SU-DHL-6 (cell line): ENCODE results near the gene ACP2.

Experiments
- H2AFZ ChIP-seq: fragments of 200-600 bp; sonication (generic); 2 replicates; pipeline ENCODE4 v1.6.1; 2014; ENCODE audit warnings: low read depth, mild to moderate bottlenecking, moderate library complexity, mixed read lengths, antibody characterized with exemption, low read length; ENCODE audit not compliant: severe bottlenecking
- H3F3A ChIP-seq: fragments of 200-600 bp; shearing (Covaris generic); 2 replicates; pipeline ENCODE4 v1.6.0; 2016; ENCODE audit warnings: antibody characterized with exemption, mild to moderate bottlenecking; ENCODE audit not compliant: insufficient read depth
- H3K27ac ChIP-seq: fragments of 200-600 bp; sonication (generic); 2 replicates; pipeline ENCODE4 v1.5.1; 2016; ENCODE audit warnings: low read depth, mild to moderate bottlenecking, low read length, moderate library complexity, mixed read lengths
- H3K27me3 ChIP-seq: fragments of 200-600 bp; sonication (generic), shearing (Covaris generic); 2 replicates; pipeline ENCODE4 v1.6.0; 2014; ENCODE audit warnings: mild to moderate bottlenecking, low read length
- H3K36me3 ChIP-seq: fragments of 200-600 bp; sonication (generic); 2 replicates; pipeline ENCODE4 v1.6.1; 2014; ENCODE audit warnings: mild to moderate bottlenecking, low read length, mixed read lengths
- H3K4me2 ChIP-seq: fragments of 300-600, 200-600 bp; shearing (Covaris generic), sonication (generic); 2 replicates; pipeline ENCODE4 v1.6.0; 2014; ENCODE audit warnings: low read length, low read depth, mild to moderate bottlenecking; ENCODE audit not compliant: poor library complexity, severe bottlenecking
- H3K4me3 ChIP-seq: fragments of 200-600 bp; sonication (generic); 2 replicates; pipeline ENCODE4 v1.5.1; 2014; ENCODE audit warnings: antibody characterized with exemption, low read length, mild to moderate bottlenecking, mixed read lengths; ENCODE audit not compliant: insufficient read depth, poor library complexity, severe bottlenecking
- H3K79me2 ChIP-seq: fragments of 200-600 bp; sonication (generic); 2 replicates; pipeline ENCODE4 v1.6.1; 2014; ENCODE audit warnings: mild to moderate bottlenecking, low read length, moderate library complexity; ENCODE audit not compliant: insufficient read depth
- H3K9ac ChIP-seq: fragments of 200-600 bp; sonication (generic); 2 replicates; pipeline ENCODE4 v1.7.0; 2014; ENCODE audit warnings: mild to moderate bottlenecking, low read length
- H3K9me2 ChIP-seq: fragments of 200-600 bp; sonication (generic); replicated peaks from 2 replicates; pipeline ENCODE4 v1.6.1; 2014; ENCODE audit warnings: low read length; ENCODE audit not compliant: insufficient read depth
- H3K9me3 ChIP-seq: fragments of 200-600 bp; sonication (generic); 2 replicates; pipeline ENCODE4 v1.6.1; 2014; ENCODE audit warnings: low read length, mixed read lengths; ENCODE audit not compliant: insufficient read depth
- H4K20me1 ChIP-seq: fragments of 200-600 bp; sonication (generic); 2 replicates; pipeline ENCODE4 v1.6.1; 2014; ENCODE audit warnings: low read depth, mild to moderate bottlenecking, antibody characterized with exemption, low read length, moderate library complexity, mixed read lengths
- CTCF ChIP-seq: fragments of 200-600 bp; sonication (generic); IDR thresholded peaks from one replicate; pipeline ENCODE4 v1.5.1; 2017; ENCODE audit warnings: antibody characterized with exemption, mild to moderate bottlenecking, low read length, moderate library complexity; ENCODE audit not compliant: insufficient read depth, poor library complexity, severe bottlenecking
- EZH2phosphoT487 ChIP-seq: fragments of 200-600 bp; sonication (generic), shearing (Covaris generic); conservative IDR thresholded peaks from 2 replicates; pipeline ENCODE4 v1.6.1; 2018; ENCODE audit warnings: mild to moderate bottlenecking, antibody characterized with exemption, low read length, moderate library complexity, mixed read lengths

ACP2 gene

GRCh38 chr11:47276923-47277322 is 28.3 kb upstream of the ACP2 start:
- Histone ChIP-seq H2AFZ (no peak overlapping the region), H3K9me3 (no peaks in the 10 kb centered on the region), H3K27me3 (no peaks in the 10 kb centered on the region), H4K20me1 (peaks cover 4% of the 10 kb centered on the region; the same call in 1 of the 2 replicates), H3K4me3 (no peak overlapping the region), H3F3A (peaks cover 13% of the 10 kb centered on the region), H3K4me2 (no peak overlapping the region), H3K9ac (no peak overlapping the region), H3K9me2 (no peaks in the 10 kb centered on the region), H3K36me3 (peaks cover 16% of the 10 kb centered on the region; the same call in 1 of the 2 replicates), H3K27ac (no peak overlapping the region), H3K79me2 (peaks cover 29% of the 10 kb centered on the region)
- no peak for TF ChIP-seq CTCF
- no peak for TF ChIP-seq EZH2phosphoT487

- Histone ChIP-seq H3K79me2 (peaks cover 45% of the 10 kb centered on the region), H3K9me2 (no peaks in the 10 kb centered on the region)
Measured at GRCh38 chr11:47274495-47275235, 26.1 kb upstream of the ACP2 start.

GRCh38 chr11:47272706-47273105 is 24.1 kb upstream of the ACP2 start:
- Histone ChIP-seq H3K27ac (peak overlapping the region; percentile 39; the same call in 1 of the 2 replicates), H3K4me2 (peak overlapping the region; percentile 74), H3F3A (peaks cover 24% of the 10 kb centered on the region), H3K9me3 (no peaks in the 10 kb centered on the region), H3K4me3 (no peak overlapping the region), H3K79me2 (peaks cover 45% of the 10 kb centered on the region), H3K36me3 (peaks cover 7% of the 10 kb centered on the region; the same call in 1 of the 2 replicates), H4K20me1 (peaks cover 13% of the 10 kb centered on the region; the same call in 1 of the 2 replicates), H3K9ac (0 out of 2 replicates have a peak overlapping the region, but pooled peaks have one; percentile 65), H2AFZ (no peak overlapping the region), H3K9me2 (no peaks in the 10 kb centered on the region), H3K27me3 (no peaks in the 10 kb centered on the region)
- TF ChIP-seq CTCF (no peak), EZH2phosphoT487 (no peak)

More at GRCh38 chr11:47274495-47275235, 26.1 kb upstream of the ACP2 start:
- H3K27ac ChIP-seq = no peak overlapping the region
- H3K4me3 ChIP-seq = no peak overlapping the region
- H3K27me3 ChIP-seq = no peaks in the 10 kb centered on the region
- H3K4me2 ChIP-seq = no peak overlapping the region
- peaks cover 13% of the 10 kb centered on the region; the same call in 1 of the 2 replicates for H4K20me1 ChIP-seq
- no peak overlapping the region for H3K9ac ChIP-seq
- H3F3A ChIP-seq = peaks cover 18% of the 10 kb centered on the region
- no peaks in the 10 kb centered on the region for H3K9me3 ChIP-seq
- TF ChIP-seq CTCF (no peak), EZH2phosphoT487 (no peak)
- H2AFZ ChIP-seq = no peak overlapping the region
- H3K36me3 ChIP-seq = peaks cover 16% of the 10 kb centered on the region; the same call in 1 of the 2 replicates
